Parathyroid adenoma (tissue), 2 donors: ENCODE data around the gene ECSIT.
"Not testable (repeated sequence)": the region's sequence is repeated elsewhere in the genome, so short reads cannot be mapped to it uniquely, and the experiment has no call there.

ENCODE experiments used
- H2AFZ ChIP-seq: fragments of 300-600 bp; sonication (generic); one replicate; pipeline ENCODE4 v1.7.0; 2017; ENCODE audit warnings: antibody characterized with exemption, mild to moderate bottlenecking
- H3K27ac ChIP-seq: fragments of 300-600 bp; sonication (generic); one replicate; pipeline ENCODE4 v1.7.0; 2017
- H3K27me3 ChIP-seq: fragments of 300-600 bp; sonication (generic); one replicate; pipeline ENCODE4 v1.7.0; 2017; ENCODE audit warnings: low read length; ENCODE audit not compliant: control insufficient read depth, insufficient read depth
- H3K36me3 ChIP-seq: fragments of 300-600 bp; sonication (generic); one replicate; pipeline ENCODE4 v1.7.0; 2017; ENCODE audit warnings: low read length; ENCODE audit not compliant: control insufficient read depth, insufficient read depth
- H3K4me1 ChIP-seq: fragments of 300-600 bp; sonication (generic); one replicate; pipeline ENCODE4 v1.7.0; 2017; ENCODE audit warnings: control low read depth
- H3K4me2 ChIP-seq: fragments of 300-600 bp; sonication (generic); one replicate; pipeline ENCODE4 v1.7.0; 2017; ENCODE audit warnings: low read length
- H3K4me3 ChIP-seq: fragments of 300-600 bp; sonication (generic); one replicate; pipeline ENCODE4 v1.7.0; 2017; ENCODE audit warnings: low read depth, low read length
- H3K79me2 ChIP-seq: fragments of 300-600 bp; sonication (generic); one replicate; pipeline ENCODE4 v1.7.0; 2017; ENCODE audit warnings: control low read depth
- H3K9ac ChIP-seq: fragments of 300-600 bp; sonication (generic); one replicate; pipeline ENCODE4 v1.7.0; 2017; ENCODE audit warnings: mild to moderate bottlenecking
- H3K9me3 ChIP-seq: fragments of 300-600 bp; sonication (generic); one replicate; pipeline ENCODE4 v1.7.0; 2017; ENCODE audit warnings: low read length; ENCODE audit not compliant: control insufficient read depth
- TF ChIP-seq, protein P1 (sequence below): fragments of 300-600 bp; sonication (generic); IDR thresholded peaks from one replicate; pipeline ENCODE4 v1.7.0; 2017; ENCODE audit warnings: antibody characterized with exemption, mild to moderate bottlenecking
- donor health status: primary hyperparathyroidism.

Gene ECSIT, protein sequence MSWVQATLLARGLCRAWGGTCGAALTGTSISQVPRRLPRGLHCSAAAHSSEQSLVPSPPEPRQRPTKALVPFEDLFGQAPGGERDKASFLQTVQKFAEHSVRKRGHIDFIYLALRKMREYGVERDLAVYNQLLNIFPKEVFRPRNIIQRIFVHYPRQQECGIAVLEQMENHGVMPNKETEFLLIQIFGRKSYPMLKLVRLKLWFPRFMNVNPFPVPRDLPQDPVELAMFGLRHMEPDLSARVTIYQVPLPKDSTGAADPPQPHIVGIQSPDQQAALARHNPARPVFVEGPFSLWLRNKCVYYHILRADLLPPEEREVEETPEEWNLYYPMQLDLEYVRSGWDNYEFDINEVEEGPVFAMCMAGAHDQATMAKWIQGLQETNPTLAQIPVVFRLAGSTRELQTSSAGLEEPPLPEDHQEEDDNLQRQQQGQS

DNA sequence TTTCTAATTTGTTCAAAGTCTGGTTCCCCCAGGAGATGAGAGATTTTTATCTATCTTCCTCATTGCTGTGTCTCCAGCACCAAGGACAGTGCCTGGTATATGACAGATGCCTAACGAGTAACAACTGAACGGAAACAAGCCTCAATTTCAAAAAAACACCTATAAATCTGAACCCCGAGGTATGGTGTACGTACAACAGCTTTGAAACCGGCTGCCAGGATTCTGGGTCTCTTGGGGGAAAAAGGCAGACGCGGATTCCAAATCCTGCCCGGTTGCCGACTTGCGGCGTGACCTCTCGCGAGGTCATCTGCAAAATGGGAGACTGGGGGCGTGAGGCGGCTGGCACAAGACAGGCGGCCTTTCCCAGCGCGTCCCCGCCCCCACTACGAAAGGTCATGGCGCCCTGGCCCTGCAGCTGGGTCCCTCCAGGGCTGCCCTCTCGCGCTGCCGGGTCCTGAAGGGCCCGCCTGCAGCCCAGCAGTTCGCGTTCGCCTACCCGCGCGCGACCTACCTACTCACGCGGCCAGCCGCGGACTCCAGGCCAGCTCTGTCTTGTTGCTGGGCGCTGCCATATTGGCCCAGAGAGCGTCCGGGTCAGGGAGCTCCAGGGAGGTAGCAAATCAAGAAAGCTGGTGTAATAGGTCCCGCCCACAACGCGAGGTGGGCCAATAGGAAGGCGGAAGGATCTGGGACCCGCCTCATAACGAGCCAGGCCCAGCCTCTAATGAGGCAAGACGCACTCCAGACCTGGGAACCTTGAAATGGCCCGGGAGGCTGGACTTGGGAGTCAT, at the start of gene ECSIT:
TSS of gene ECSIT (minus strand) at position 584 of the 791 bp plus-strand sequence. CDS start 9,964 bp downstream, outside the sequence.
- TF ChIP-seq, protein P1, sequence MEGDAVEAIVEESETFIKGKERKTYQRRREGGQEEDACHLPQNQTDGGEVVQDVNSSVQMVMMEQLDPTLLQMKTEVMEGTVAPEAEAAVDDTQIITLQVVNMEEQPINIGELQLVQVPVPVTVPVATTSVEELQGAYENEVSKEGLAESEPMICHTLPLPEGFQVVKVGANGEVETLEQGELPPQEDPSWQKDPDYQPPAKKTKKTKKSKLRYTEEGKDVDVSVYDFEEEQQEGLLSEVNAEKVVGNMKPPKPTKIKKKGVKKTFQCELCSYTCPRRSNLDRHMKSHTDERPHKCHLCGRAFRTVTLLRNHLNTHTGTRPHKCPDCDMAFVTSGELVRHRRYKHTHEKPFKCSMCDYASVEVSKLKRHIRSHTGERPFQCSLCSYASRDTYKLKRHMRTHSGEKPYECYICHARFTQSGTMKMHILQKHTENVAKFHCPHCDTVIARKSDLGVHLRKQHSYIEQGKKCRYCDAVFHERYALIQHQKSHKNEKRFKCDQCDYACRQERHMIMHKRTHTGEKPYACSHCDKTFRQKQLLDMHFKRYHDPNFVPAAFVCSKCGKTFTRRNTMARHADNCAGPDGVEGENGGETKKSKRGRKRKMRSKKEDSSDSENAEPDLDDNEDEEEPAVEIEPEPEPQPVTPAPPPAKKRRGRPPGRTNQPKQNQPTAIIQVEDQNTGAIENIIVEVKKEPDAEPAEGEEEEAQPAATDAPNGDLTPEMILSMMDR: no peak
- Histone ChIP-seq H3K27ac (peak within 1 kb of the TSS; percentile 93), H3K9ac (peak within 1 kb of the TSS; percentile 67), H3K4me2 (peak within 1 kb of the TSS; percentile 82), H3K79me2 (peaks cover 31% of the 10 kb centered on the region), H3K4me3 (peak within 1 kb of the TSS; percentile 89), H3K9me3 (no peaks in the 10 kb centered on the region), H3K4me1 (peaks cover 5% of the 10 kb centered on the region), H3K27me3 (no peaks in the 10 kb centered on the region), H2AFZ (peak within 1 kb of the TSS; percentile 74), H3K36me3 (no peaks in the 10 kb centered on the region)

DNA sequence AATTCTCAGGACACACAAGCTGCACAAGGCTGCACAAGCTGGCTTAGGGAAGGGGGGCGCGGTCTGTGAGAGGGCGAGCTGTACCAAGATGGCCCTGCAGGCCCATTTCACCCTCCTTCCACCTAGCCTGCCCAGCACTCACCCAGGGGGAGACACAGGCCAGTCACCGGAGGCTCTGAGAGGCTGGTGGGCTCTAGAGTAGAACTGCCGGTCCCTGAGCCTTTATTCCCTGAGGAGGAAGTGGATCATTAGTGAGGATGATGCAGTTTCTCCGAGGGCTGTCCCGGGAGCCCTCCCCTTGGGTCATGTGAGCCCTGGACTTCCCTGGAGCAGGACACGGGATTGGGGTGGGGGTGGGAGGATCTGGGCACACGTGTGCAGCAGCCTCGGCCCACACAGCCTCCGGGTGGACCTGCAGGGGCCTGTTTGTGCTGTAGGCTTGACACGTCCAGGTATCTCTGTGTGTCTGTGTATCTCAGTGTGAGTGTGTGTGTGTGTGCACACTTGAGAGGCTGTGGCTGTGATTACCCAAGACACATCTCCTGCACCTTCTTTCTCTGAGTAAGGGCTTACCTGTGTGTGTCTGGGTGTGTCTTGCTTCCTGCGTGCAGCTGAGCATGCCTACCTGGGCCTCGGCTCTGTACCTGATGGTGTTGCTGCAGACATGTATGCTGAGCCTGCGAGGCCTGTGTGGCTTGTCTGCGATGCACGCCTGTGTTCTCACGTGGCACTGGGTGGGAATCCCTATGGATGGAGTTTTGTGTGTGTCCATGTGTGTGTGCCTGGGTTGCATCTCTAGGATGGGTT, 48.7 kb upstream of the ECSIT start, which contains the start of gene ACP5:
TSS of gene ACP5 (minus strand) at position 195 of the 807 bp plus-strand sequence. CDS start 328 bp downstream, outside the sequence.
- TF ChIP-seq, protein P1: no peak
- H3K9ac ChIP-seq: no peak within 1 kb of the TSS

DNA sequence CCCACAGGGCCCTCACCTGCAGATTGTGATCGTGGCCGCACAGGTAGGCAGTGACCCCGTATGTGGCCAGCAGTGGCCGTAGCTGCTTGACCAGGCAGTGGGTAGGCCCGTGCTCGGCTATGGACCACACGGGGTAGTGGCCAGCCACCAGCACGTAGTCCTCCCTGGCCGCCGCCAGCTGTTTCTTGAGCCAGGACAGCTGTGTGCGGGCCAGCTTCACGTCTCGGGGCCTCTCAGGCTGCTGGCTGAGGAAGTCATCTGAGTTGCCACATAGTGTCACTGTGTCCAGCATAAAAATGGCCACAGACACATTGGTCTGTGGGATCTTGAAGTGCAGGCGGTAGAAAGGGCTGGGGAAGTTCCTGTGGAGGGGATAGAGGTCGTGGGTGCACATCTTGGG, 47.3 kb upstream of the ECSIT start:
- H3K27ac ChIP-seq: no peak overlapping the region

More for the DNA sequence above, 48.7 kb upstream of the ECSIT start, which contains the start of gene ACP5:
- no peaks in the 10 kb centered on the region for H3K4me1 ChIP-seq
- H3K4me2 ChIP-seq: peak within 1 kb of the TSS; percentile 22
- H3K9me3 ChIP-seq: no peaks in the 10 kb centered on the region
- H3K27ac ChIP-seq: no peak within 1 kb of the TSS
- H2AFZ ChIP-seq: peak within 1 kb of the TSS; percentile 76
- peak within 1 kb of the TSS; percentile 16 for H3K4me3 ChIP-seq
- no peaks in the 10 kb centered on the region for H3K36me3 ChIP-seq
- H3K27me3 ChIP-seq: no peaks in the 10 kb centered on the region
- H3K79me2 ChIP-seq: no peaks in the 10 kb centered on the region

DNA sequence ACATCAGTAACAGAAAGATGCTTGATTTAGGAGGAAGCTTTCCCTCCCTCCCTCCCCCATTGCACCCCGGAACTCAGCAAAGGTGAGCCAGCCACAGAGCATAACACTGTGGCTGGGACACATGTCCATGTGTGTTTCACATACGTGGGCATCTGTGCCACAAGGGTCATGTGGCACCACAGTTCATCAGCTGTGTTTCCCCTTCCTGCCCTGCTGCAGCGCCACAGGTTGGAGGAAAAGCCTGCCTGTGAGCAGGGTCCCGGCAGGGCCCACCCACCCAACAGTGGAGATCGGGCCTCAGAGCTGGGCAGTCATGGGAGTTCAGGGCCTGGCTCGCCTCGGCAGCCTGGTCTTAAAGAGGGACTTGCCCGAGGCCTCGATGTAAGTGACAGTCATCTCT, 45.8 kb upstream of the ECSIT start:
- H3K9me3 ChIP-seq: no peaks in the 10 kb centered on the region
- no peak overlapping the region for H3K9ac ChIP-seq
- no peaks in the 10 kb centered on the region for H3K79me2 ChIP-seq
- H3K27ac ChIP-seq: no peak overlapping the region
- TF ChIP-seq, protein P1: no peak
- no peak overlapping the region for H2AFZ ChIP-seq
- no peaks in the 10 kb centered on the region for H3K36me3 ChIP-seq
- H3K4me1 ChIP-seq: no peaks in the 10 kb centered on the region
- H3K4me3 ChIP-seq: no peak overlapping the region
- no peaks in the 10 kb centered on the region for H3K27me3 ChIP-seq
- H3K4me2 ChIP-seq: no peak overlapping the region

More for the DNA sequence above, 47.3 kb upstream of the ECSIT start:
- H3K36me3 ChIP-seq: no peaks in the 10 kb centered on the region
- no peak overlapping the region for H2AFZ ChIP-seq
- no peak overlapping the region for H3K4me3 ChIP-seq
- no peak overlapping the region for H3K9ac ChIP-seq
- H3K9me3 ChIP-seq: no peaks in the 10 kb centered on the region
- no peak overlapping the region for H3K4me2 ChIP-seq
- no peaks in the 10 kb centered on the region for H3K79me2 ChIP-seq
- TF ChIP-seq, protein P1: no peak
- H3K4me1 ChIP-seq: no peaks in the 10 kb centered on the region
- H3K27me3 ChIP-seq: no peaks in the 10 kb centered on the region

DNA sequence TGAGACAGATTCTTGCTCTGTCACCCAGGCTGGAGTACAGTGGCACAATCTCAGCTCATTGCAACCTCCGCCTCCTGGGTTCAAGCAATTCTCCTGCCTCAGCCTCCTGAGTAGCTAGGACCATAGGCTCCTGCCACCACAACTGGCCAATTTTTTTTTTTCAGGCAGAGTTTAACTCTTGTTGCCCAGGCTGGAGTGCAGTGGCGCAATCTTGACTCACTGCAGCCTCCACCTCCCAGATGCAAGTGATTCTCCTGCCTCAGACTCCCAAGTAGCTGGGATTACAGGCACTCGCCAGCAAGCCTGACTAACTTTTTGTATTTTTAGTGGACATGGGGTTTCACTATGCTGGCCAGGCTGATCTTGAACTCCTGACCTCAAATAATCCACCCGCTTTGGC, 44.8 kb upstream of the ECSIT start:
- H3K4me2 ChIP-seq, H3K4me1 ChIP-seq, H3K9me3 ChIP-seq, H3K4me3 ChIP-seq, H2AFZ ChIP-seq, H3K9ac ChIP-seq, H3K27ac ChIP-seq, H3K36me3 ChIP-seq, H3K27me3 ChIP-seq, H3K79me2 ChIP-seq: not testable (repeated sequence)

DNA sequence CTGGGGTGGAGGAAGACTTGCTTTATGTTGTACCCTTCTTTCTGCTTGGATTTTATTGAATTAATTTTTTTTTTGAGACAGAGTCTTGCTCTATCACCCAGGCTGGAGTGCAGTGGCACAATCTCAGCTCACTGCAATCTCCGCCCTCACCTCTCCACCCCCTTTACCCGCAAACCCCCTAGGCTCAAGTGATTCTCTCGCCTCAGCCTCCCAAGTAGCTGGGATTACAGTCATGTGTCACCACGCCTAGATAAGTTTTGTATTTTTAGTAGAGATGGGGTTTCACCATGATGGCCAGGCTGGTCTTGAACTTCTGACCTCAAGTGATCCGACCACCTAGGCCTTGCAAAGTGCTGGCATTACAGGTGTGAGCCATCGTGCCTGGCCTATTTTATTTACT, 44.4 kb upstream of the ECSIT start:
- H3K4me1 ChIP-seq, H3K27ac ChIP-seq, H3K9me3 ChIP-seq, H3K9ac ChIP-seq, H2AFZ ChIP-seq, H3K27me3 ChIP-seq, H3K36me3 ChIP-seq, H3K4me2 ChIP-seq, H3K79me2 ChIP-seq, H3K4me3 ChIP-seq: not testable (repeated sequence)
